GM19452 (cell line): ENCODE measurements around the gene LRRC4C.

Experiments used
- ATAC-seq: cut with Tn5 transposase; IDR thresholded peaks from one replicate; pipeline ENCODE4 v1.9.1; 2021; ENCODE audit not compliant: unreplicated experiment

LRRC4C gene

DNA sequence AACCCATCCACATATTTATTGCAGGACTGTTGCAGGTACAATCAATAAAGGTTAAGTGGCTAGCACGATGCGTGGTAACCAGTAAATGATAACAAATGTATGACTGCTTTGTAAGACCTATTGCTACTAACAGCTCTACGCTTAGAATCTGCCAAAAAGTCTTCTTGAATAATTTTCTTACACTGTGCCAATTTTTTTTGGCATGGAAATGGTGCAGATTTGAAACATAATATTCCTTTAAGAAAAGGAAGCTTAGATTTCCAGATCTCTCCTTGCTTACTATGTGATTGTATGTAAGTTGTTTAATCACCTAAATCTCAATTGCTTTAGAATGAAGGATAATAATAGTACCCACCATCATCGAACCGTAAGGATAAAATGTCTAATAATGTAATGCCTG, 192.0 kb downstream of the LRRC4C start:
- no peak for ATAC-seq

DNA sequence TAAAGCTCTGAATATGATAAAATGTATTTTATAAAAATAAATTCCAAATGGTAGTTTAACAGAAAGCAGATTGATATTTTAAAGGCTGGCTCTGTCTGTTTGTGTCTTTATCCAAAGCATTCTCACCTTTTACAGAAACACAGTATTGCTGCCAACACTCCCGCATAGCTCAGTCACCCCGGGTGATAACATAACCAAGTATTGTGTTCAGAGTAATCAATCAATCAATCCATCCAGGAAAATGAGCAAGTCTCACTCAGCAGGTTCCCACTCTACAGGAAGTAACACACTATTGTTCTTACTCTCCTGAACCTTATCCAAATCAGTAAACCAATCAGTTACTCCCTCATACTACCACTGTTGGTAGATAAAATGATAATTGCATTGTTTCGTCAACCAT, 203.4 kb downstream of the LRRC4C start:
- ATAC-seq, result no peak

DNA sequence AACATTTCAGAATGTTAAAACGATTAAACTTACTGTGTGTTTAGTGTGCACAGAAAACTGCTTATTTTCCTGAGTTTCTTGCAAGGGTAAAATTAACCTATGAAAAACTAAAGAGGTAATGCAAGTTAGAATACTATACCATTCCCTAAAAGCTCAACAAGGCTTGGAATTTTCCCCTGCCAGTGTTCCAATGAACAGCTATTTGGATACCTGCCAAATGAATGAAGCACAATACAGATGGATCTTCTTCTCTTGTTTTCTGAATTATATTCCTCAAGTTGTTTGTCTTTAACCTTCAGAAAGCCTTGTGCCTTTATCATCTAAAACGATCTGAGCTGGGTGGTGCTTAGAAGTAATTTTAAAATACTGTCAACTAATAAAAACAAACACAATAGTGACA, 204.5 kb downstream of the LRRC4C start:
- no peak for ATAC-seq

DNA sequence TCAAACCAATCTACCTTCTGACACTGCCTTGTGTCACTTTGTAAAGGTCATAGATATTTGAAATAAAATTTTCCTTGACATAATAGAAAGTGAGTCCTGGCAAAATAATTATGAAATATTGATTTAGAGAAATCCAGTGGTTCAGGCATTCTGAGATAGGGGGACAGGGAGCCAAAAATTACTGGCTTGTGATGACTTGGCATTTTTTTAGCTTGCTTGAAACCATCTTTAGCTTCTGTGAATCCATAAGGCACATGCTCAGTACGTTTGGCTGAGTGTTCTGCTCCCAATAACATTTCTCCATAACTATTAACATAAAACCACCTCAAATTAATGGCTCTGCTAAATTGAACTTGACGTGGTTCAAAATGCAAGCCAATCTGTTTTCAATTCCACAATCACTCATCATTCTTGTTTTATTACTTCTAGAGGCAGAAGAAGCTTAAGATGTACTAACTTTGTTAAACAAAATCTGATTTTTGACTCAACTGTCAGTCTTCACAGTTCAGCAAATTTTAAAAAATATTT, 209.0 kb downstream of the LRRC4C start:
- ATAC-seq, result no peak

DNA sequence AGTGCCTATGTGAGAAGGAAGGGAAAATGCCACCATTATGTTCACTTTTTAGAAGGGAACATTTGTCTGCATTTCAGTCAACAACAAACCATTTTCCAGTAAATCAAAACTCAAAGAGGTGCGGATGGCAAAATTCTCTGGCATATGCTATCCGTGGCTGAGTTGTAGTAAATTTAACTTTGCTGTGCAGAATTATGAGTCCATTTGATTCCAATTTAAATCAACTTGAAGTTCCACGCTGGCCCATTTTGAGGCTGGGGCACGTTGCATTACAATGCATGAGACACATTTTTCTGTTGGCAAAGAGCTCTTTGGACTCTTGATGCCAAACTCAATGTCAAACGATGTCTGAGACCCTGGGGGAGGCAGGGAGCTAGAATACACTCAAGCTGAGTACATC, 211.8 kb downstream of the LRRC4C start:
- no peak for ATAC-seq

DNA sequence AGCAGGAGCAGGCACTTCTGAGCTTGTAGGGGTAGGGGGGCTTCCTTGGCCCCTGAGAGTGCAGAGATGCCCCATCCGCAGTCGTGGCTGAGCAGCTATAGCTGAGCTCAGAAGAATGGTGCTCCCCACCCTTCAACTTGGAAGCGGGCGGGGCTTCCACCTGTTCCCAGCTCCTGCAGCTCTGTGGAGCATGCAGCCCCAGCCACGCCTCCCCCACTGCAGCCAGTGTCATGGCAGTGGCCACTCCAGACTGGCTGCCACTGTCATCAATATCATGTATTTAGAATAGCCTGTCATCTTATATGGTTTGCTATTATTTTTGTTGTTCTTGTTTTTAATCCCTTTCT, 213.1 kb downstream of the LRRC4C start:
- ATAC-seq, result no peak

DNA sequence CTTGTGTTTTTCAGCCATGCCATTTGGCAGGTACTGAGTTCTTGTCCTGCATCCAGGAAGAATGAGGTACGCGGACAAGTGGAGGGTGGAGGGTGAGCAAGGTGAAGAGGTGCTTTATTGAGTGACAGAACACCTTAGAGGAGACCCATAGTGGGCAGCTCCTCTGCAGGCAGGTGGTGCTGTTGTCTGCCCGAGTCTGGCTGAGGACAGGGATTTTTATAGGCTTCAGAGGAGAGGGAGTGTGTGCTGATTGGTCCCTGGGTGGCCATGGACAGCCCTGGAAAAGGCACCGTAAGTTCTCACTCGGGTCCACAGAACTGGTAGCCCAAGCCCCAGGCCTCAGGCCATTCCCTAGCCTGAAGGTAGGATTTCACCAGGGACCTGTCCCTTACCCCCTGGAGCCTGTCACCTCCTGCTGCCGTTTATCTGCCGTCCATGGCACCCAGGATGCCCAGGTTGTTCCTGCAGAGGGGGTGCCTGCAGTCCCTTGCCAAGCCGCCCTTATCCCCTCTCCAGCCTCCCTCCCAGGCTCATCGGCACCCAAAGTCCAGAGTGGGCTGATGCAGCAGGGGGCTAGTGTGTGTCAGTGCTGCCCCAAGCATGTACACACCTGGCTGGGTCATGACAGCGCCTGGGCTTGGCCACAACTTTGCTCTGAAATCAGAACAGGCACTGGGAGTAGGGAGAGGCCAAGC, 213.6 kb downstream of the LRRC4C start:
- no peak for ATAC-seq

DNA sequence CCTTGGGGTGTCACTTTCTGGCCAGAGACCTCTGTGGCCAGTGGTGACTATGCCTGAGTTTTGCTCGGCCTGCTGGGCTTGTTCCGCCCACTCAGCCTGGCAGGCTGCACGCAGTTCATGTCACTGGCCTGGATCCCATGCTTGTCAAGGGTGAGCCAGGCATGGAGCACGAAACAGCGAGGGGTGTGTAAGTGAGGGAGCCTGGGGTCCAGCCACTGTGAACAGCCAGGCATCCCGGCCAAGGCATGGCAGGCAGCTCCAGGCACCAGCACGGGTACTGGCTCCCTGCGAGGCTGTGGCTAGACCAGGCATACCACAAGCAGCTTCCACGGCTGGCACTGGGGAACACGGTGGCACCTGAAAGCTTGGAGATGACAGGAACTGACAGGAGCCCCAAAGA, 214.3 kb downstream of the LRRC4C start:
- no peak for ATAC-seq

DNA sequence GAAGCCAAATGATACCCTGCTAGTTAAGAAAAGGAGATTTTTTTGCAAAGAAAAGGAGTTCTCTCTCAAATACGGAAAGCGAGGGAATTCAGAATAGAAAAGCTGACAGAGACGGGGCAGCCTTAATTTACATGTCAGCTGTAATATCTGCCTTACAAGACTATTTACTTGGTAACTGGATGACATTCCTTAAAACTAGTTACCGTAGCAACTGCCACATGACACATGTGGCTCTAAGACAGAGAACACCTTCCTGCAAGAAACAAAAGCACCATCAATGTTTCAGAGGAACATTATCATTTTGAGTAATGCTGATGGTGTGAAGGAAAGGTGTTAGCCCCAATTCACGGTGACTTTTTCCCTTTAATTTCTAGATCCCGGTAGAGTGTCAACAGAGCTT, 222.1 kb downstream of the LRRC4C start:
- no peak for ATAC-seq

DNA sequence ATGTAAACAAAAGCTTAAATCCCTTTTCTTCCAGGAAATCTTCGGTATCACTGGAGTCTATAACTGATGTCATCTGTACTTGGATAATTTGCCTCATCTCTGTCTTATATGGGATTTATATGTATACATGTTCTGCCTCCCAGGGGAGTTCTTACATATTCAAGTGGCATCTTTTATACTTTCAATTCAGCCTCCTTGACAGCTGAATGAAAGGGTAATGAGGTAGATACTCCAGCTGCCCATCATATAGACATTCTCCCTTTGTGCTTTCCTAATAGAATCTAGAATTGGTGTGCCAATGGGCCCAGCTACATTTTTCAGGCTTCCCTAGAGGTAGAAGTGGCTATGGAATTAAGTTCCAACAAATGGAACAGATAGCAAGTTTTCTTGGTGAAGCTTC, 223.8 kb downstream of the LRRC4C start:
- ATAC-seq, result no peak

DNA sequence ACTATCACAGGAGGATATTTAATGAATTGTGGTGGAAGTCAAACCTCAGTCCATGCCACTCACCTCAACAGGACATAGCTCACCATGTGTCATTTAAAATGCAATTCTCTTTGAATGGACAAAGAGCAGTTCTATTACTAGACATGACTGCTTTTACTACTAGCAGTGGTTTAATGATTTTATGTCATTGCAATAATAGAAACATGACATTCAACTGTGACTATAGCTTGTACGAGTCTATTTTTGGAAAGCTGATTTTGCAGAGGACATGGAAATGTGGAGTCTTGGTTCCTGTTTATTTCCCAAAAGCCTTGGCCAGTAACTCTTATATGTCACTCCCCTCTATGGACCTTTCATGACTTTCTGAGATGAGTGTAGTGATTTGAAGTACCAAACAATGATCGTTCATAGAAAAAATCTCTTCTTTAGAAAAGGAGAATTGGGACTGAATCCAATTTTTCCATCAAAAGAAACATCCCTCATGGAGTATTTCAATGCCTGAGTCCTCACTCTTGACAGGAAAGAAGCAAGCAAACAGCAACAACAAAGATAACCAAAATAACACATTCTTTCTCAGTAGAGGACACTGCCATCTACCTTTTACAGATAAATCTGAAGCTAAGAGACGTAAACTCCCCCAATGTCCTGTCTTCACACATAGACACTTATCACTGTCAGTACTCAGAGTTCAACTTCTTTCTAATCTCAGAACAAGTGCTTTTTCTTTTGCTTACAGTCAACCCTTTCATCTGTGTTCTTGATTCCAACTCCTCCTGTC, 233.4 kb downstream of the LRRC4C start:
- ATAC-seq, result no peak

DNA sequence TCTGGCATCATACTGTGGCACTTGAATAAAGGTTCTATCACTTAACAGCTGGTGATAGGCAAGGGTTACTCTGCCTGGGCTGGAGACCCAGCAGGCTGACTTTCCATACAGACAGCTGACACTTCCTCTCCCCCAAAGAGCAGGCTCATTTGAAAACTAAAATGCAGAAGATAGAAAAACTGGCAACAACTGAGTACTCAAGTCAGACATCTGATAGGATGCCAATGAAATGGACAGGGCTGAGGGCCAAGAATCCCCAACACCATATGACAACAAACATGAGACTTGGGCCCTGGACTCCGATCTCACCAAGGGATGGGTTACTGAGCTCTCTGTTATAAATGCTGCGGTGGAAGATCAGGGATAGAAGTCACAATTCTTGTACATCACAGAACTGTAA, 237.2 kb downstream of the LRRC4C start:
- no peak for ATAC-seq

DNA sequence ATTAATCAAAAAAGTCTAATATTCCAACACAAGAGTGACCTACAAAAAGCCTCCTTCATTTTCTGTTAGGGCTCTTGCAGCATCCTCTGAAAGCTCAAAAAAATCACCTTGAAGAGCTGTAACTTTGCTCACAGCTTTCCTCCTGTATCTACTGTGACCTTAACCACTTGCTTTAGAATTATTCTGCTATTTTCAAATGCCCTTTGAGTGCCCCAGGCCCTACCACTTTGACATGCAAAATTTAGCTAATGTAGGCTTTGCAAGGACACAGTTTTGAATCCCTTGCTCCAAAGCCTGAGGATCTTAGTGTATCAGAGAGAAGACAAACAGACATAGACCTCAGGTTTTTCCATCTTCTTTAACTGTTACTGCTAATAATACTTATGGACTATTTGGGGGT, 253.1 kb downstream of the LRRC4C start:
- no peak for ATAC-seq

DNA sequence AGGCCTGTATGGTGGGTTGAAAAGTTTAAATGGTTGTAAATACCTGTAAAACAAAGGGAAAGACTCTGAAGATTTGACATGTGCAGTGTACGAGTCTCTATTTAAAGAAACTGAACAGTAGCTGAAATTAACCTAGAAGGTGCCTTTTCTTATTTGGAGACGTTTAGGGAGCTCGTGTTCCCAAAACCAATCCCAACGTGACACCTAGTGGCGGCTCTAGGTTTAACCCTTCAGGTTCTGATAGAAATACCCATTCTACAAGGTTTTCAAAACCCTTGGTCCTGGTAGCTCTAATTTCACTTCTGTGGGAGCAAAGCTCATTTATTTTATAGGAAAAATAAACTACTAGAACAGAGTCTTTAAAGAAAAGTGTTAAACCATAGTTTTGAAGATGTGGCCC, 258.3 kb downstream of the LRRC4C start:
- ATAC-seq, result no peak

DNA sequence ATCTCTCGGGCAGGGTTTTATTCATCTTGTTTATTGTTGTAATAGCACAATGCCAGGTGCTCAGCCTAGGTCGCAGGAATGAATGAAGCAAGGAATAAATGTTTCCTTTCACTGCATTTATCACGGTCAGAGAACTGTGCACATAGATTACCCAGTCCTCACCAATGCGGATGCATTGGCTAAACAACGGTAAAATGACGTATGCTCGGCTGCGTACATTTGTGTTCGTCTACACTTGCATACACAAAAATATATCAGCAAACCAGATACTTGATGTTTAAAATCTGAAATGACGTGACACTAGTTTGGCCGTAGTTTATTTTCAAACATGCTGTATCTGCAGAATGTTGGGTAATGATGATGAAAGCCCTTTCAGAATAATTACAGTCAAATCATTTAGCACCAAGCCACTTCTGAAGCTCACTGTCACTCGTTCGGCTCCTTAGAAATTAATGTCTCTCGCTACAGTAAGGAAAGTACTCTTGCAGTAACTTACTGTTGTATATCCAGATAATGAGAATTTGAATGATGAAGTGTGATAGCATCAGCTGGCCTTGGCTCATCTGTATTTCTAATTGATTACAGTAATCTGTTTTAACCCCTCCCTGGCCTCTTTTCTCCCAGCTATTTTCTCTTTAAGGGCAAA, 268.9 kb downstream of the LRRC4C start:
- no peak for ATAC-seq

DNA sequence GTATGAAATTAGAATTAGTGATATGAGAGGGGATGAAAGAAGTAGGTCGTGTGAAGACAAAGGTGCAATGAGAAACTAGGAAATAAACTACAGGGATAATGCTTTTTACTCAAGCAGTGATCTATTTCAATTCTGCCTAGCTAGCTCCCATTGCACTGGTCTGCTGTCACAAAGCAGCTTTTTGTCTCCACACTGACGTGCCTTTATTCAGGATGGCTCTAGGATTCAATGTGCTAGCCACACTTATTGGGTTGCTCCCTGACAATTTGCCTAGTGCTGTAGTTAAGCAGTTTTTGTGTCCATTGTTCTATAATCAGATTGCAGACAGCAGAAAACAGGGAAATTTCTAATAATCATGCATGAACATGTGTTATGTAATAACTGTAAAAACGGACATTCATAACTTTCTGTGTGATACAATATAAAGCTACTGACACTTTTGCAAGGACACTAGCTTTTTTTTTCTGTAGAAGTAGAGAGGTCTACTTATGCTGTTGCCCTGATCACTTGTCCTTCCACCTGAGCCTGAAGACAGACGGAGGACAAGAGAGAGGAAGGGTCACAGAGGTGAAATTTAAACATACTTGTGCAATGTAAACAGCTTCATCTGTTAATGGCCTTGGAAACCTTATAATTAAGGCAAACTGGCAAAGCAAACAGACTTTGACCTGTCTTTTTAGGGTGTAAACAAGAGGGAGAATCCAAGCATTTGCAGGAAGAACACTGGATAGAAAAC, 269.6 kb downstream of the LRRC4C start:
- no peak for ATAC-seq

DNA sequence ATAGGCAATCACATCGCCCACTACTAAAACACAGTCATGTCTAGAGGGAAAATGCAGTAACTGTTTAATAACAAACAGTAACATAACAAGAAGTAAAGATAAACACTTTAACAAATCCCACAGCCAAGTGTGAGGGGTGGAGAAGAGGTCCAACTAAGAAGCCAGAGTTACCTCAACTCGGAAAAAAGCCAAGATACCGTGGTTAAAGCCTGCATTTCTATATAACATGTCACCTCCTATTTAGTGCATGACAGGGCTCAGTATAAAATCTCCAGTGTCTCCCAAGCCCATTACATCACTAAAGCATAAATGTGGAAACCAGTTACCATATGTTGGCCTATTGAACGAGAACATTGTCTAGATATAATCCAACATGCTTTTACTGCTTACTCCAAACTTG, 281.7 kb downstream of the LRRC4C start:
- no peak for ATAC-seq

DNA sequence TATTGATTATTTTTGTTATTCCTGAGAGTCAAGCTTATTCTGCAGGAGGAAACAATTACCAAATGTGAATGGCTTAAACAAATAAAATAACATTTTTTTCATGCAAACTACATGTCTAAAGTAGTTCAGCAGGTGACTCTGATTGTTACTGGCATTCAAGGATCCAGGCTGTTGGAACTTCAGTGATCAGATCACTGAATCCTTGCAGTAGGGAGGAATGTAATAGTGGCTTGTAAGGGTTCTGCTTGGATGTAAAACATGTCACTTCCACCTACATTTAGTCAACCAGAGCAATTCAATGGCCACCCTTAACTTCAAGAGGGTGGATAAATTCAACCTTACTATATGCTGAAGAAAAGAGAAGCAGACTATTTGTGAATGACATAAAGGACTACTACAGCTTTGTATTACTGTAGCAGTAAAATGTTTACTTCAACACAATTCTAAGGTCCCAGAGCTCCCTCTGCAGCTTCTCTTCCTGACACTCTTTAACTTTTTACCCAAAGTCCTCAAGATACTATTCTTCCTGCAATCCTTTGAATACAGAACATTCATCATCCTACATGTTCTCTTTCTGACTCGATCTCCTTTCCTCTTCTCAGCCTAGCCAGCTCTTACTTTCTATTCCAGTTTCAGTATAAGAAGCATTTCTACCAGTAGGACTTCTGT, 284.0 kb downstream of the LRRC4C start:
- ATAC-seq, result no peak

DNA sequence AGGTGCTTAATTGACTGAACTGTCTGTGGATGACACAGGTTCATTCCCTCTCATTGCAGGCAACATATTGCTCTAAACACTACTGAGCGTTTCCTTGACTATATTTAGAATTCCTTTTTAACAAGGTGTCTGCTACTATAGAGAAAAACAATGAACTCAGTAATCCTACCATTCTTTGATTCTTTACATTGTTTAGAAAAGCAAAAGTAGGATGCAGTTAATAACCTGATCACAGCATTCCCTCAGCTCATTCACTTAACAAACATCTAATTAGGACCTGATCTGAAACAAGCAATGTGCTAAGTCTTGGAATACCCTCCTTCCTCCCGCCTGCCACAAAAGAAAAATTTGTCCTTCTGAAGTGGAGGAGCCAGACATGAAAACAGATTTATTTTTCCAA, 313.1 kb downstream of the LRRC4C start:
- ATAC-seq, result no peak

DNA sequence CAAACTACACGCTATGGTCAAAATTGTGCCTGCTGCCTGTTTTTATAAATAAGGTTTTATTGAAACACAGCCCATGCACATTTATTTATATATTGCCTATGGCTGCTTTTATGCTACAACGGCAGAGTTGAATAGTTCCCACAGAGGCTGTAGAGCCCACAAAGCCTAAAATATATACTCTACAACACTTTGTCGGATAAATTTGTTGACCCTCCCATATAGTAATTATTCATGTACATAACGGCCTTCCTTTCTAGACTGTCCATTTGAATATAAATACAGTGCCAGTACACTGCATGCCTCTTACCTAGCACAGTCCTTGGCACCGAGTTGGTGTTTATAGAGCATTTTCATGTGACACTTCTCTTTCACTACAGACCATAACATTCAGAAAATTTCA, 314.0 kb downstream of the LRRC4C start:
- no peak for ATAC-seq

DNA sequence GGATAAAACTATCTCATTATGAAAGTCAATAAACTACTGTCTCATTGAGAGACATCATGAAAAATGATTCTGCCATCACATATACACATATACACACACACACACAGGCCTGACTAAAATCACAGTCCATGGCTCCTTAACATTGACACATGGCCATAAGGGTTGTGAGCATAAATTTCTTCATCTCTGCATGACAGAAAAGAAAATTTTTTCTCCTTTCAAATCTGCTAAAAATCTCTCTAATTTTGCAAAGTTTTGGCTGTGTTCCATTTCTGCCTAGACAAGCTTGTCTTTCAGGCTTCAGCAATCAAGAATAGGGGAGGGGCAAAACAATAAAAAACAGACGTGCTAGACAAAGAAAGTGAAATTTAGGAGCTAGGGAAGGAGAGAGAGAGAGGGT, 324.5 kb downstream of the LRRC4C start:
- ATAC-seq, result no peak
